ENCODE measurements around the gene LAIR2. TPM values are rescaled to one million over a fixed set of nuclear protein-coding genes. Genes with fewer than 3 reads are reported as not detected.

Gene LAIR2
- total and polyA plus RNA-seq, 2 donors (not counting 1 experiment from before 2014, with no cell fraction given): not detected

GRCh38 chr19:54473071-54473891 lies 29.4 kb upstream of the LAIR2 start, which contains the start of gene CDC42EP5:
Gene CDC42EP5 (minus strand): TSS chr19:54473296. CDS start chr19:54465547, 7,749 bp downstream.
- Histone ChIP-seq H3K9me3 (ENCODE audit: control insufficient read depth, insufficient read depth, low read depth, low read length) (no peaks in the 10 kb centered on the region), H3K79me2 (ENCODE audit: control insufficient read depth, insufficient read depth, low read length) (no peaks in the 10 kb centered on the region), H4K20me1 (ENCODE audit: control insufficient read depth, extremely low read depth, insufficient read depth, low read length) (no peaks in the 10 kb centered on the region), H3K9ac (ENCODE audit: insufficient read depth, low read length) (peak within 1 kb of the TSS; percentile 16), H2AFZ (ENCODE audit: low read length) (peak within 1 kb of the TSS; percentile 63), H3K36me3 (ENCODE audit: control insufficient read depth, insufficient read depth, low read length) (no peaks in the 10 kb centered on the region), H3K27ac (ENCODE audit: insufficient read depth, low read length) (no peak within 1 kb of the TSS), H3K27me3 (ENCODE audit: control insufficient read depth, insufficient read depth, low read length) (no peaks in the 10 kb centered on the region), H3K4me1 (ENCODE audit: control insufficient read depth, extremely low read depth, insufficient read depth, low read length) (peaks cover 5% of the 10 kb centered on the region), H3K4me2 (ENCODE audit: extremely low read depth, insufficient read depth, low read length) (peak within 1 kb of the TSS; percentile 75), H3K4me3 (replicated peaks in 1 of 4; ENCODE audit: control extremely low read depth in 1 of 4, insufficient read depth in 1 of 4, low read depth in 3 of 4, low read length in 4 of 4) (peak within 1 kb of the TSS; percentile 48 to 72 (median 62))
- no peak for TF ChIP-seq CTCF (conservative IDR thresholded peaks at IDR 0.05 in 1 of 2, IDR thresholded peaks at IDR 0.05 in 1 of 2; ENCODE audit: low read depth in 1 of 2, low read length in 2 of 2)
- no peak for TF ChIP-seq EZH2 (IDR thresholded peaks at IDR 0.05; ENCODE audit: low read length, missing control alignments)
- DNase-seq (ENCODE audit: low read depth in 2 of 2): peak; percentile 81 to 84

GRCh38 chr19:54473892-54474372 lies 28.7 kb upstream of the LAIR2 start:
- H4K20me1 ChIP-seq (ENCODE audit: control insufficient read depth, extremely low read depth, insufficient read depth, low read length): no peaks in the 10 kb centered on the region
- H3K9ac ChIP-seq (ENCODE audit: insufficient read depth, low read length): no peak overlapping the region
- peak overlapping the region in 2 of 4 experiments; percentile 69 to 72 for H3K4me3 ChIP-seq (replicated peaks in 1 of 4; ENCODE audit: control extremely low read depth in 1 of 4, insufficient read depth in 1 of 4, low read depth in 3 of 4, low read length in 4 of 4)
- H3K9me3 ChIP-seq (ENCODE audit: control insufficient read depth, insufficient read depth, low read depth, low read length): no peaks in the 10 kb centered on the region
- TF ChIP-seq EZH2 (IDR thresholded peaks at IDR 0.05; ENCODE audit: low read length, missing control alignments): no peak
- no peak for TF ChIP-seq CTCF (conservative IDR thresholded peaks at IDR 0.05 in 1 of 2, IDR thresholded peaks at IDR 0.05 in 1 of 2; ENCODE audit: low read depth in 1 of 2, low read length in 2 of 2)
- DNase-seq (ENCODE audit: low read depth in 2 of 2): no peak
- H3K79me2 ChIP-seq (ENCODE audit: control insufficient read depth, insufficient read depth, low read length): no peaks in the 10 kb centered on the region
- H3K4me1 ChIP-seq (ENCODE audit: control insufficient read depth, extremely low read depth, insufficient read depth, low read length): peaks cover 5% of the 10 kb centered on the region
- peak overlapping the region; percentile 75 for H3K4me2 ChIP-seq (ENCODE audit: extremely low read depth, insufficient read depth, low read length)
- H3K27me3 ChIP-seq (ENCODE audit: control insufficient read depth, insufficient read depth, low read length): no peaks in the 10 kb centered on the region
- H2AFZ ChIP-seq (ENCODE audit: low read length): no peak overlapping the region
- H3K36me3 ChIP-seq (ENCODE audit: control insufficient read depth, insufficient read depth, low read length): no peaks in the 10 kb centered on the region
- H3K27ac ChIP-seq (ENCODE audit: insufficient read depth, low read length): no peak overlapping the region

- H3K27me3 ChIP-seq (ENCODE audit: control insufficient read depth, insufficient read depth, low read length): no peaks in the 10 kb centered on the region
- H3K36me3 ChIP-seq (ENCODE audit: control insufficient read depth, insufficient read depth, low read length): no peaks in the 10 kb centered on the region
- H4K20me1 ChIP-seq (ENCODE audit: control insufficient read depth, extremely low read depth, insufficient read depth, low read length): no peaks in the 10 kb centered on the region
- no peak for TF ChIP-seq EZH2 (IDR thresholded peaks at IDR 0.05; ENCODE audit: low read length, missing control alignments)
- TF ChIP-seq CTCF (conservative IDR thresholded peaks at IDR 0.05 in 1 of 2, IDR thresholded peaks at IDR 0.05 in 1 of 2; ENCODE audit: low read depth in 1 of 2, low read length in 2 of 2): no peak
- no peak overlapping the region for H3K4me2 ChIP-seq (ENCODE audit: extremely low read depth, insufficient read depth, low read length)
- no peaks in the 10 kb centered on the region for H3K9me3 ChIP-seq (ENCODE audit: control insufficient read depth, insufficient read depth, low read depth, low read length)
- no peak overlapping the region for H2AFZ ChIP-seq (ENCODE audit: low read length)
- H3K4me1 ChIP-seq (ENCODE audit: control insufficient read depth, extremely low read depth, insufficient read depth, low read length): peaks cover 5% of the 10 kb centered on the region
- no peaks in the 10 kb centered on the region for H3K79me2 ChIP-seq (ENCODE audit: control insufficient read depth, insufficient read depth, low read length)
- no peak overlapping the region for H3K27ac ChIP-seq (ENCODE audit: insufficient read depth, low read length)
- no peak overlapping the region for H3K4me3 ChIP-seq (replicated peaks in 1 of 4; ENCODE audit: control extremely low read depth in 1 of 4, insufficient read depth in 1 of 4, low read depth in 3 of 4, low read length in 4 of 4)
- DNase-seq (ENCODE audit: low read depth in 2 of 2): no peak
- H3K9ac ChIP-seq (ENCODE audit: insufficient read depth, low read length): no peak overlapping the region
Measured at GRCh38 chr19:54475706-54476105, 26.9 kb upstream of the LAIR2 start.
